Measurements from ENCODE around the gene ENTREP3.

ENTREP3 gene

DNA sequence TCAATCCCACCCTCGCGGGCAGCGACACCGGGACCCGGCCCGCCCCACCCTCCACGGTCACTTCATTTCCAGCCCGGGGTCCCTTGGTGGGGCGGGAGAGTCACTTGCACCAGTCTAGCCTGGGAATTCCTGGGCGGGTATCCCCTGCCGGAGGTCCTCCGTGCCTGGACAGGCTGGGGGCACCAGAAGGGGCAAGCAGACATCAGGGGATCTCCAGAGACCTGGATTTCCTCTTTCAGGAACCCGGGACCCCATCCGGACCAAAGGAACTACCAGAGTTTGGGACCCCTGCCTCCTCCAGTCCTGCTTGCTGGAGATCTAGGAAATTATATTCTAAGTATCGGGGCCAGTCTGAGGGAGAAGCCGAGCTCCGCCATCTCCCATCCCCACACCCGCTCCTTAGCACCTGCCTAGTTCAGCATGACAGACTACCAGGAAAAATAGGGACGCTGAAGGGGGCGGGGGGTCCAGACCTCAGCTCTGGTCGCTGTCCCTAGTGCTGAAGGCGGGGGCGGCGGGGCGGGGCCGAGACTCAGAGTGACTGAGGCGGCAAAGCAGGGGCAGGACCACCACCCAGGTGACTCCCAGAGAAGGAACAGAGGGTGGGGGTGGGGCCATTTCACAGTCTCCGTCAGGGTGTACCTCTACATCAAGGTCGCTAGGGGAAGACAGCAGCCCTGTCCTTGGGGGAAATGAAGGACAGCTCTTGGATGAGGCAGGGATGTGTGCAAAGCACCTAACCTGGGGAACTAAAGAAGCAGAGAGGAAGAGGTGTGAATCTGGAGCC is 22.8 kb upstream of the ENTREP3 start:
- no peak for DNase-seq

GRCh38 chr1:155277070-155277901 is 22.0 kb upstream of the ENTREP3 start, which contains the start of gene HCN3:
TSS of gene HCN3 (plus strand) at chr1:155277463. CDS start at chr1:155277591, 128 bp downstream.
- peak; percentile 98 for DNase-seq

DNA sequence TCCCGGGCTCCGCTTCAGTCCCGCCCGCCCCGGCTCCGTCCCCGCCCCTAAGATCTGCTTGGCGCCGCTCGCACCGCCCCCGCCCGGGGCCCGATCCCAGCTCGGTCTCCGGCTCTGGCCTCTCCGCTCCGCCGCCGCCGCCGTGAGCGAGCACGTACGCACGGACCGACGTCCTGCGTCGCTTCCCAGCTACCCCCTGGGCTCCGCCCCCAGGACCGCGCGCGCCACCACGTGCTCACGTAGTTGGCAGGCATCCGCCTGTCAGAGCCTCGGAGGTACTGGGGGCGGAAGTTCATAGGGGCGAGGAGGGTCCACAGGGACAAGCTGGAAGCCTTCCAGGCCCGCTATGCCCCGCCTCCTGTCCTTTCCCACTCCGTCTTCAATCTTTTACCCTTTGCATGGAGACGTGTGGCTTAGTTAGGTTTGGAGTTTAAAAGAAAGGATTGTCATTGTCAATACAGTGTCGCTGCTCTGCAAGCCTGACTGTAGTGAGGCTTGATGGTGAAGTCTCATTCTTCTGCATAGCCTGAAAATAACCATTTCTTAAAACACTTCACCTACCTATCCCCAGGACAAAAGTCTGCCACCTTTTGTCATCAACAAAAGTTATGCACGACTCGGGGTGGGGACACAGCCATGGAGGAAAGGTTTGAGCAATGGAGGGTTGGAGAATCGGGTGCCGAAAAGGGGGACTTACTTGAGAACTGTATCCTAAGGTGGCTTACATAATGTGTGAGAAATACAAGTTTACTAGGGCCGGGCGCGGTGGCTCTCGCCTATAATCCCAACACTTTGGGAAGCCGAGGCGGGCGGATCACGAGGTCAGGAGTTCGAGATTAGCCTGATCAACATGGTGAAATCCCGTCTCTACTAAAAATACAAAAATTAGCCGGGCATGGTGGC is 18.3 kb upstream of the ENTREP3 start, which contains the start of gene CLK2:
TSS of gene CLK2 (minus strand) at position 162 of the 903 bp plus-strand sequence. CDS start 2,527 bp downstream, outside the sequence.
- DNase-seq, result peak; percentile 93

- peak; percentile 45 for DNase-seq
These were observed 17.4 kb upstream of the ENTREP3 start for GRCh38 chr1:155272466-155273342.

DNA sequence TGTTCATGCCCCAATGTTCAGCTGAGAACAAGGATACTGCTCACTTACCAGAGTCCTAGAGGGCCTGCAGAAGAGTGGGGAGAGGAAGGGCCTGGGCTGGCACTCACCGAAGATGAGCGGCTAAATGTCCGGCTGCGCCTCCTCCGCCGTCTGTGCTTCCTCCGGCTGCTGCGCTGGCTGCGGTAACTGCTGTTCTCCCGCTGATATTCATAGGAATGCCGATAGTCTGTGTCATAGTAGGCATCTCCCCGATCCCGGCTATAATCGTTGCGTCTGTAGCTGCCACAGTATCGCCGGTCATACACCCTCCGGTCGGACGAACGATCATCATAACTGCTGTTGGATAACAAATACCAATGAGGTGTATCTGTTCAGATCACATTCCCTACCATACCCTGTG is 14.1 kb upstream of the ENTREP3 start:
- DNase-seq, result no peak

DNA sequence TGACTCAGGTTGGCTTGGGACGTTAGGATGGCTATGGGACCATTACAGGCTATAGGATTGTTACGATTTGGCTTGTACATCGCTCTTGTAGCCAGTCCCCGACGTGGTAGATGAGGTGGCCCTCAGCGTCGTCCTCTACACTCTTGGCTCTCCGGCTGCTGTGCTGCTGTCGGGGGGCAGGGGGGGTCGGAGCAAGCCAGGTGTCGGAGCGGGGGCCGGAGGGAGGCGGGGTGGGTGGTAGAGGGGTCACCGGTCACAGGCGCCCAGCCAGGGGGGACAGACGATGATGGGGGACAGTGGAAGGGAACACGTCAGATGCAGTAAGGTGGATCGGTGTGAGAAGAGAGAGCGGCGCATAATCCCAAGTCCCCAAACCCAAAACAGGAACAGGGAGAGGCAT is 13.3 kb upstream of the ENTREP3 start:
- no peak for DNase-seq

- DNase-seq, result no peak
These were observed 12.1 kb upstream of the ENTREP3 start for GRCh38 chr1:155267373-155267772.

GRCh38 chr1:155266553-155266952 is 11.3 kb upstream of the ENTREP3 start:
- no peak for DNase-seq

DNA sequence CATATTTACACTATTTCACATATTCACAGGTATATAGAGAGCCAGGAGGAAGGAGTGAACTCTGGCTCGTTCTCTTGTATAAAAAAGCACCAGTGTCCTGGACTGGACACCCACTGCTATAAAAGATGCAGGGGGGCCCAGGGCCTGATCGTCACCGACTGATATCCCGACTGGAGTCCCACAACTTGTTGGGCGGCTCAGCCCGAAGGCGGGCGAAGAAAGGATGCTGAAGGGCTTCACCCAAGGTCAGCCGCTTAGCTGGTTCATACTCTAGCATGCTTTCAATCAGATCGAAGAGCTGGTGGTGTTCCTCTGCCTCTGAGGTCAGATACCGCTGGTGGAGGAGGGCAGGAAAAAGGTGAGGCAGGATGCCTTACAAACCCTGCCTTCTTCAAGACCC is 7.8 kb upstream of the ENTREP3 start:
- DNase-seq, result no peak

DNA sequence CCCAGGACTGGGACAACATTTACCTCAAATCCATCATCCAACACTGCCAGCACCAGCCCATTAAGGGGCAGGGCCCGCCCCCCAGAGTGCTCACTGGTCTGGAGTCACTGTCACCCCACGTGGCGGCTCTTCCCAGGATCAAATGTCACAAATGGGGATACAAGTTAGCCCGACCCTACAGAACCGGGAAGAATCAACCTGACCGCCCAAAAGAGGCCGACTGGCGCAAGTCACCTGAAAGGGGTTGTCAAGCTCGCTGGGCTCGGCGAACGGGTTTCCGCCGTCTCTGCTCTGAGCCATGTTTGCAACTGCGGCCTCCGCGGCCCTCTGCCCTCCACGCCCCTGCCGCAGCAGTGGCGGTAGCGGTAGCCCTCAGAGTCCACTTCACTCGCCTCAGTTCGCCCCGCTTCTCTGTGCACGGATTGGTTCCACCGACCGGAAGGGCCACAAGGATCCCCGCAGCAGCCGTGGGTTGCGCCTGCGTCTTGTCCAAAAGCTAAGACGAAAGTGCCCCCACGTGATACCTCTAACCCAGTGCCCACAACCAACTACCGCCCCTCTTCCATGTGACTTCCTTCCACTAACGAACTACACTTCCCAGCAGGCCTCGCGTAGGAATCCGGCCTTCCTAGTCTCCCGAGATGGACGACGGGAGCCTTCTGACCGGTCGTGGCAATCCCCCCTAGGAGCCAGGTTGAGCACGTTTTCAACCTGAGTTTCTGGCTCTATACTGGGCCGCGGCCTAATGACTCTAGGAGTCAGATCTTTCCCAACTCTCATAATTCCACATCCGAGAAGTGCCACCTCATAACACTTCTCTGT is 6.8 kb upstream of the ENTREP3 start, which contains the start of gene SCAMP3:
TSS of gene SCAMP3 (minus strand) at position 509 of the 822 bp plus-strand sequence. CDS start at position 300, 209 bp downstream.
- peak; percentile 98 for DNase-seq

- DNase-seq, result no peak
These were observed 6.2 kb upstream of the ENTREP3 start for GRCh38 chr1:155261493-155261851.

- DNase-seq, result no peak
These were observed 5.0 kb upstream of the ENTREP3 start for GRCh38 chr1:155260276-155260675.

GRCh38 chr1:155256058-155256852 is 972 bp upstream of the ENTREP3 start:
- no peak for DNase-seq

- DNase-seq, result no peak
These were observed 505 bp downstream of the ENTREP3 start for GRCh38 chr1:155254714-155255242.

DNA sequence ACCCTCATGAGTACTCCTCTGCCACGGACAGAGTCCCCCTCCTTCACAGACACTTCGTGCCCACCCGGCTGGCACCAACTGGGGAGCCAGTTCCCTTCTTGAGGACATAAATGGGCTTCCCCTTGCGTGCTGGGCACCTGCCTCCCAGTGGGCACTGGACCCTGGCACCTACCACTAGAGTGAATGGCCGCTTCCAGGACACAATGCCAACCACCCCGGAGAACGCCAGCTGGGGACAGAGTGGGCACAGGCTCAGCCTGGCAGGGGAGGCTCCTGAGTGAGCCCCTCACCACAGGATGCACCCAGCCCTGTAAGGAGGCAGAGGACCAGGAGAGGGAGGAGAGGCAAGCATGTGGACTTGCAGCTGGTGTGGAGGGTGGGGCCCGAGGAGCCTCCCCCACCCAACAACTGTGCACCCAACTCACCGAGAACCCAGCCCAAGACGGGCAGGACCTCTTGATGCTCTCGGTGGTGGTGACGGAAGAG is 1.0 kb downstream of the ENTREP3 start:
- no peak for DNase-seq

DNA sequence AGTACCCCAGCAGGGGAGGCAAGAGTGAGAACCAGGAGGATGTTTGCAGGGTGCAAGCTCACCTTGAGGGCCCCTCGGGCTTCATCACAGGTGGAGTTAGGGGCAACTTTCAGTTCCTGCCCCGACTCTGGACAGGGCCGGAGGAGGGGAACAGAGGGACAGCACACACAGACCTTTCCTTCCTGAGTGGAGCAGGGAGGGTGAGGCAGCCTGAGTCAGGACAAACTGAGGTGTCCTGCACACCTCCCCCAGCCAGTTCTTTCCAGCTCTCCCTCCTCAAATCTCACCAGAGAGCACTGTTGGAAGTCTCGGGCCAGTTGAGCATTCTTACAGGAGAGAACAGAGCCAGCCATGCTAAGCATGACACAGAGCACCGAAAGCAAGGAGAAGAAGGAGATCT is 1.5 kb downstream of the ENTREP3 start:
- no peak for DNase-seq

GRCh38 chr1:155253208-155253607 is 2.1 kb downstream of the ENTREP3 start:
- no peak for DNase-seq

DNA sequence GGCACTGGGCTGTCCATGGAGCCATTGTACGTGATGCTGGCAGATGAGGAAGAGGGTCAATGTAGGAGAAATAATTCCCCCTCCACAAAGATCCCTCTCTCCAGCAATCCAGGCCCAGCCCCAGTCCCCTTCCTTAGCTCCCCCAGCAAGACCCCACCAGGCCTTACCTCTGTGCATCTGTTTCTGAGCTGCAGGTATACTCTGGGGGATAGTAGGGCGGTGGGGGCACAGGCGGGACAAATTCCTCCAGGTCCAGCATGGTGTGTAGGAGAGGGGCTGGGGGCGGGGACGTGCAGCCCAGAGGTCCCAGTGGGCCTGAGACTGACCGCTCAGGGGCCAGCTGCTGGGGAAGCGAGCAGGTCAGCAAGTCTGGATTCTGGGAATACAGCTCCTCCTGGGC is 3.7 kb downstream of the ENTREP3 start:
- no peak for DNase-seq
